Activated naive CD4-positive, alpha-beta T cell treated with anti-CD3 and anti-CD28 coated beads, Interleukin-2, amount 10 ng/mL, durations not matched to agents 7 days and 5 days (primary cell): ENCODE data around the gene ASB6.
"Not testable (repeated sequence)": the region's sequence is repeated elsewhere in the genome, so short reads cannot be mapped to it uniquely, and the experiment has no call there.

Source experiments
- CTCF ChIA-PET: fragments of 350-600 bp; sonication (Branson Sonifier 250); formaldehyde crosslinking; loops from one replicate; lab custom pipeline; 2021; ENCODE audit warnings: antibody characterized with exemption; lab: Charles Lee
- DNase-seq: peaks from one replicate; pipeline ENCODE4 v3.0.0-alpha.2; 2020
- H3K27ac Mint-ChIP-seq: one replicate; pipeline ENCODE4 v1.8.0; 2021; ENCODE audit warnings: mild to moderate bottlenecking, moderate library complexity, mixed read lengths
- H3K27me3 Mint-ChIP-seq: one replicate; pipeline ENCODE4 v1.8.0; 2021; ENCODE audit warnings: mild to moderate bottlenecking, mixed read lengths
- H3K36me3 Mint-ChIP-seq: one replicate; pipeline ENCODE4 v1.8.0; 2021; ENCODE audit warnings: mixed read lengths
- H3K4me1 Mint-ChIP-seq: one replicate; pipeline ENCODE4 v1.8.0; 2021; ENCODE audit warnings: mixed read lengths
- H3K4me3 Mint-ChIP-seq: one replicate; pipeline ENCODE4 v1.8.0; 2021; ENCODE audit warnings: mild to moderate bottlenecking, moderate library complexity, mixed read lengths
- H3K9me3 Mint-ChIP-seq: one replicate; pipeline ENCODE4 v1.8.0; 2021; ENCODE audit warnings: mixed read lengths

The ASB6 gene

DNA sequence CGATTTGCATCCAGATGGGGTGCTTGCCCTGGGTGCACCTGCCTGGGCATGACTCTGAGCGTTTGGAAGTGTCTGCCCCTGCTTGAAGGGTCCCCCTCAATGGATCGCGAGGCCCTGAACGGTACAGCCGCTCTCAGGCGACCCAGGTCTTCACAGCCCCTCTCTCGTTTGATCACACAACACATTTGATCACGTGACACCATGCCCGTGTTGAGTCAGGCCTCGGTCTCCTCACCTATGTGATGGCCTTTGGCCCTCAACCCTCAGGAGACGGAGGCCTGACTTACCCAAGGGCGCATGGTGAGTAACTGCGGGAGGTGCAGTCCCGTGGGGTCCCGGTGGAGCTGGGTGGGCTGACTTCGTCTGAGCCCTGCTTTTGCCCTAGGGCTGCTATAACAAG lies 3.0 kb upstream of the ASB6 start:
- H3K9me3 Mint-ChIP-seq = no peaks in the 10 kb centered on the region
- H3K27me3 Mint-ChIP-seq = no peaks in the 10 kb centered on the region
- DNase-seq = no peak
- CTCF ChIA-PET = interaction anchor here (0.8 kb wide), 1 partner anchor 139 kb away, joined by 4 read pairs; no protein-coding TSS in a partner anchor
- peaks cover 19% of the 10 kb centered on the region for H3K4me1 Mint-ChIP-seq
- H3K27ac Mint-ChIP-seq = no peak overlapping the region
- H3K4me3 Mint-ChIP-seq = no peak overlapping the region
- no peaks in the 10 kb centered on the region for H3K36me3 Mint-ChIP-seq

DNA sequence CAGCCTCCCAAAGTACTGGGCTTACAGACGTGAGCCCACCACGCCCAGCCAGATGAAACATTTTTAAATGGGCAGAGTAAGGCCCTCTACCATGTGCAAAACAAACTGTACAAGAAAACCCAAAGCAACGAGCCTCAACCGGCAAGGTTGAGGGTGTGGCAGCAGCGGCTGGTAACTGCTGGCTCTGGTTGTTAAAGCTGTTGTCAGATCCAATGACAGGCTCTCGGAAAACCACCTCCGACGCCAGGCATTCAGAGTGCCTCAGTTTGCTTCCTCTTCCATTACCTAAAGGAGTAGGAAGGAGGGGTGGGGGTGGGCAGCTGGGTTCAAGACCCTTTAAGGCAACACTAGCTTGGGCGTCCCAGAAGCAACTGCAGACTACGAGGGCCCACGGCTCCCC lies 2.4 kb upstream of the ASB6 start:
- Mint-ChIP-seq H3K36me3 (peaks cover 1% of the 10 kb centered on the region), H3K27ac (no peak overlapping the region), H3K4me1 (peaks cover 21% of the 10 kb centered on the region), H3K27me3 (no peaks in the 10 kb centered on the region), H3K4me3 (no peak overlapping the region), H3K9me3 (no peaks in the 10 kb centered on the region)
- CTCF ChIA-PET = interaction anchor here (0.8 to 2.1 kb wide), 4 partner anchors 12 to 139 kb away, joined by 3 to 9 read pairs (median 4); no protein-coding TSS in a partner anchor
- no peak for DNase-seq

DNA sequence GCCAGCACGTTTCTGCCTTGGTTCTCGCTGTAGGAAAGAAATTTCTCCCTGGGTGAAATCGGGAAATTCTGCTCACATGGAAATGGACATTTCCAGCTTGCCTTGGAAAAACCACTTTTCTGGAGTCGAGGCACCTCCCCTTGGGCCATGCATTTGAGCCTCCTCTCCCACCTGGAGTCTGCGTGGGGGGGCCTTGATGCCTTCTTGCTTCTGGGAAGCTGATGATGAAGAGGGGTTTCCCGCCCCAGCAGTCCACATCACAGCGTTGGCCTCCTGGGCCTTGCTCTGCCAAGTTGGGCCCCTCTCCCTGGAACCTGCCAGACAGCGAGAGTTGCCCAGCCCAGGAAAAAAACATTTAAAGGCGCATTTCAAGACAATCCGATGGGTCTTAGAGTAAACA lies 1.8 kb upstream of the ASB6 start:
- Mint-ChIP-seq H3K9me3 (no peaks in the 10 kb centered on the region), H3K27ac (no peak overlapping the region), H3K36me3 (peaks cover 2% of the 10 kb centered on the region), H3K27me3 (no peaks in the 10 kb centered on the region), H3K4me3 (no peak overlapping the region), H3K4me1 (peaks cover 21% of the 10 kb centered on the region)
- CTCF ChIA-PET = interaction anchor here (0.7 to 2.4 kb wide), 8 partner anchors 12 to 146 kb away, joined by 3 to 13 read pairs (median 7); no protein-coding TSS in a partner anchor
- no peak for DNase-seq

DNA sequence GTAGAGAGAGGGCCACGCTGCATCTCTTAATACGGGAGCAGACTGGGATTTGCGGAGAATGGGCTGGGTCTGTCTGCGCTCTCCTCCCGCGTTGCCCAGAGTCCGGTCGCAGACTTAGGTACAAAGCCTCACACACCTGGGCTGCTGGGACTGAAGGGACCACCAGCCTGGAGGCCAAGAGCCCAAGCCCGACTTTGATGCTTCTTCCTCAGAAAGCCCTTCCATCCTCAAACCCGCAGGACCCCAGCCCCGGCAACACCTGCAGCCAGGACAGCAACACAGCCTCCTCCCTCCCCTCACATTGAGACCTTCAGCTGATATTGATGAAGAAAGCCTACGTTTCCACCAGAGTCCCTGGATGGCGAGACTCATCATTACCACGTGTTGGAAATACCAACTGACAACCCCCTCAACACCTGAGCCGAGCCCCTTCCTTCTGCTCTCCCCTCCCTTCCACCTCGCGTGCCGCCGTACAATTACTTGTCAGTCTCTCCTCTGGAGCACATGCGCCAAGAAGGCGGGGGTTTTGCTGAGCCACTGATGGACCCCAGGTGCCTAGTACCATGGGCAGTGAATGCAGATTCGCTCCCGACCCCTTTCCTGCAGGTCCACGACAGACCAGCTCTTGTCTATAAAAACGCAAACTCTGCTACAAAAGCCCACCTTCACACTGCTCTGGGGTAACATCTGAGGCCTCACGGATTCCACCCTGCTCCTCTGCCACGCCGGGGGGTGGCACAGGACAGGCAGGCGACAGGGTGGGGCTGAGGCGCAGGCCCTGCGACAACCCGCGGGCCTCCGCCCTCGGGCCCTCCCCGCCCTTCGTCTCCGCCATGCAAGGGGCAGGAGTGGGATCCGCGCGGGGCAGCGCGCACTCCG lies 841 bp downstream of the ASB6 start:
- CTCF ChIA-PET = interaction anchor here (1.2 to 2.0 kb wide), 2 partner anchors 12 to 149 kb away, joined by 4 to 5 read pairs; no protein-coding TSS in a partner anchor
- Mint-ChIP-seq H3K27ac (peak overlapping the region; percentile 71), H3K27me3 (no peaks in the 10 kb centered on the region), H3K36me3 (peaks cover 12% of the 10 kb centered on the region), H3K9me3 (no peaks in the 10 kb centered on the region), H3K4me3 (peak overlapping the region; percentile 72), H3K4me1 (peaks cover 23% of the 10 kb centered on the region)
- peak; percentile 38 for DNase-seq

DNA sequence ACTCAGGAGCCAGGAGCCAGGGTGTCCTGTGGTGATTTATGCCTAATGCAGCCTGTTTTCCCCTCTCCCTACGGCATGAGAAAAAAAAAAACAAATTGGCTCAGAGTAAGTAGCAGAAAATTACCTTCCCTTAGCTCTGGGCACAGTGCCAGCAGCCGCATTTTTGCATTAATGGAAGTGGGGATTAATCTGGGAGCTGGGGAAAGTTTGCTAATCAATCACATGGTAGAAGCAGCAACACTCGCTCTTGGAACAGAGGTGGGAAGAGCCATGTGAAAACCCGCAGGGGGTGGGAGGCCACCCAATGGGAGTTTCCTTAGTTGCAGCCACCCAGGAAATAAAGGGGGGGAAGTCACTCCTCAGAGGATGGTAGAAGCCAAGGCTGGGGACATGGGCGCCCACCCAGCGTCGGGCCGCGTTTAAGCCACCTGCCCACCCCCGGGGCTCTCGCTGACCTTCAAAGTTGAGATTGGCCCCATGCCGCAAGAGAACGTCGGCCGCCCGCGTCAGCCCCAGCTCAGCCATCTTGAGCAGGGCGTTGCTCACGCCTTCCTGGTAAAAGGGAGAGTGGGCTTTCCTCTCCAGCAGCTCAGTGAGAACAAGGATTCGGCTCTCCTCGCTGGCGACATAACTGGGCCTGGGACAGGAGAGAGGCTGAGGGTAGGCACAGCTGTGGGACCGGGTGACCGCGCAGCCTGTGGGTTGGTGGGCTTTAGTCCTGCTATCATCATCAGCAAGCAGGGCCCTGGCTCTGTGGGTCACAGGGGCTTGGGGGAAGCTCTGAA lies 1.7 kb downstream of the ASB6 start:
- H3K4me1 Mint-ChIP-seq = peaks cover 23% of the 10 kb centered on the region
- H3K27me3 Mint-ChIP-seq = no peaks in the 10 kb centered on the region

DNA sequence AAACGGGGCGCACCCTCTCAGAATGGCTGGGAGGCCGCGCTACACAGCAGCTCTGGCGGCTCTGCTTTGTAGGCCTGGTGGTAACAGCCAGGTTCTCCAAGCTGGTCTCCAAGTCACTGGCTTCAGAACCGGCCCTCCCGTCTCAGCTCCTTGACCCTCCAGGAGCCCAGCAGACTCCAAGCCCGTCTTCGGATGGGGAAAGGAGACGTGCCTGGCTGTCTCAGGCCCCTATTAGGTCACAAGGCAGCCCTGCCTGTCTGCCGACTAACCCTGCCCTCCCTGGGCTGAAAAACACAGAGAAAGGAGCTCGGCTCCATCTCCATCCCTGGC lies 2.2 kb downstream of the ASB6 start:
- H3K4me3 Mint-ChIP-seq = peak overlapping the region; percentile 72
- H3K36me3 Mint-ChIP-seq = peaks cover 22% of the 10 kb centered on the region
- DNase-seq = no peak
- H3K27ac Mint-ChIP-seq = no peak overlapping the region
- H3K9me3 Mint-ChIP-seq = no peaks in the 10 kb centered on the region
- CTCF ChIA-PET = interaction anchor here (0.8 to 2.3 kb wide), 6 partner anchors 11 to 501 kb away, joined by 3 to 15 read pairs (median 4); partner anchors contain the start of gene NTMT1
- no peaks in the 10 kb centered on the region for H3K27me3 Mint-ChIP-seq
- peaks cover 23% of the 10 kb centered on the region for H3K4me1 Mint-ChIP-seq

More for the DNA sequence above, 1.7 kb downstream of the ASB6 start:
- Mint-ChIP-seq H3K27ac (peak overlapping the region; percentile 37), H3K36me3 (peaks cover 16% of the 10 kb centered on the region), H3K9me3 (no peaks in the 10 kb centered on the region), H3K4me3 (peak overlapping the region; percentile 72)
- DNase-seq = no peak
- CTCF ChIA-PET = interaction anchor here (0.8 to 2.3 kb wide), 5 partner anchors 11 to 497 kb away, joined by 3 to 15 read pairs (median 4); partner anchors contain the start of gene NTMT1

DNA sequence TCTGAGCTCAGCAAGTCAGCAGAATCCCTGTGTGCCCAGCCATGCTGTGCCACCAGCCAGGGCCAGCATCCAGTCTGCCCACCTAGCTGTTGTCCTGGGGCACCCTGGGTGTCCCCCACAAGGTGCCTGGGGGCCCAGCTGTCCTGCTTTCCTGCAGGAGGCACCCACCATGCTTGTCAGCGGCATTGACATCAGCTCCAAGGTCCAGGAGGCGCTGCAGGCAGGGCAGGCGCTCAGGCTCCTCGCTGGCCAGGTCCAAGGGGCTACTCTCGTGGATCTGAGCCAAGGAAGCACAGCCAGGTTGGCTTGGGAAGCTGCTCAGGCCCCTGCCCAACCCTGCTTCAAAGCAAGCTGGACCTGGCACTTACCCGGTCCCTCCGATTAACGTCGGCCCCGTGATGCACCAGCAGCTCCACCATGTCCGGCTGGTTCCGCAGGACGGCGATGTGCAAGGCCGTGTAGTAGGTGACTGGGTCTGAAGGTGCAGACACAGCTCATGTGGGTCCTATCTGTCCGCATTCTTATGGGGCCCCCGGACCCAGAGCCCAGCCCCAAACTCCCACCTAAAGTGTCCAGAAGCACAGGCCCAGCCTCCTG lies 2.8 kb downstream of the ASB6 start:
- DNase-seq = no peak
- H3K27ac Mint-ChIP-seq = no peak overlapping the region
- H3K4me3 Mint-ChIP-seq = no peak overlapping the region
- H3K36me3 Mint-ChIP-seq = peaks cover 23% of the 10 kb centered on the region
- no peaks in the 10 kb centered on the region for H3K9me3 Mint-ChIP-seq
- no peaks in the 10 kb centered on the region for H3K27me3 Mint-ChIP-seq
- peaks cover 23% of the 10 kb centered on the region for H3K4me1 Mint-ChIP-seq
- CTCF ChIA-PET = interaction anchor here (0.6 to 2.3 kb wide), 6 partner anchors 14 to 1861 kb away, joined by 3 to 15 read pairs (median 4); partner anchors contain the start of gene NTMT1

DNA sequence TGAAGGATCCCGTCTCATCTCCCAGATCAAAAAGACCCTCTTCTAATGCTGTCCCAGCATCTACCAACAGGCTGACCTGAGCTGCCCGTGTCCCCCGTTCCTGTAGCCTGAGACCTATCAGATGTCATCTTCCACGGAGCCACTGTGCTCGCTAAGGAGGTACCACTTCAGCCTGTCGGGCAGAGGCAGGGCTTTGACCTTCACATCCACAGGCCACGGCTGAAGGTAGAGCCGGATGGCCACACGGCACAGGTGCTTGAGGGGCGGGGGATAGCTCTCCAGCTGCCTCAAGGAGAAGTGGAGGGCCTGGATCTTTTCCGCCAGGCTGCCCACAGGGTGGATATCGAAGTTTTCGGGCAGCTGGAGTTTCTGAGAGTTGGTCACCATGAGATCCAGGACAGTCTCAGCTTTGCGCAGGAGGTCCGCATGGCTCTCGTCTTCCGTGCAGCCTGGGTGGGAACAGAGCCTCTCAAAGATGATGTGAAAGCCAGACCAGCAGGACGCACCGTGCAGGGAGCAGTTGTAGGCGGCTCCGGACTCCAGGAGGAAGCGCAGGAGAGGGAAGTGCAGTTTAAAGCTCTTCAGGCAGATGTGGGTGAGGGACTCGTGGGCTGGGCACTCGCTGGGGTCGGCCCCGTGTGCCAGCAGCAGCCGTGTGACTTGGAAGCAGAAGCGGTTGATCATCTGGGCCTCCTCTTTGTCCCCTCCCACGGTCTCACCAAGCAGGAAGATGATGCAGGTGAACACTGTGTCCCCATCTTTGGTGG lies 4.1 kb downstream of the ASB6 start:
- CTCF ChIA-PET = interaction anchor here (0.9 to 2.3 kb wide), 2 partner anchors 13 kb away, joined by 4 to 15 read pairs; partner anchors contain the start of gene NTMT1
- H3K27me3 Mint-ChIP-seq = no peaks in the 10 kb centered on the region
- H3K36me3 Mint-ChIP-seq = peaks cover 31% of the 10 kb centered on the region
- H3K4me3 Mint-ChIP-seq = no peak overlapping the region
- no peak for DNase-seq
- H3K4me1 Mint-ChIP-seq = peaks cover 23% of the 10 kb centered on the region
- H3K9me3 Mint-ChIP-seq = no peaks in the 10 kb centered on the region
- peak overlapping the region; percentile 35 for H3K27ac Mint-ChIP-seq

DNA sequence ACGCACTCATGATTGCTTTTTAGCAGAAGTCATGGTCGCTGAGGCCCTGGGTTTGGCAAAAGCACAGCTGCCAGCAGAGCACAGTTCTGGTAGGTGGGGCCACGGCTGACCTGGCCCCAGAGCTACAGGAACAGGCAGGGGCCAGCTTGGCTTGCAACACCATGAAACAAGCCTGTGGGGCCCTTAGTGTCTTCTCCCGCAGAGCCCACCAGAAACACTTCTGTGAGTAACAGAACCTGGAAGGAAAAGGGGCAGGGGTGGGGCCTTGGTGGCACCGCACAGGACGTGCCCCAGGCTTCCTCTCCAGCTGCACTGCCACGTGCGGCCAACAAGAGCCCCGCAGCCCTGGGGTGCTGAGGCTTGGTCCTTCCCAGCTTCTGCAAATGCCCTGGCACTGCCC lies 4.8 kb downstream of the ASB6 start:
- Mint-ChIP-seq H3K4me1 (peaks cover 20% of the 10 kb centered on the region), H3K9me3 (no peaks in the 10 kb centered on the region), H3K27me3 (no peaks in the 10 kb centered on the region), H3K4me3 (no peak overlapping the region), H3K27ac (no peak overlapping the region), H3K36me3 (peaks cover 36% of the 10 kb centered on the region)
- DNase-seq = no peak
- CTCF ChIA-PET = interaction anchor here (0.9 kb wide), 1 partner anchor 12 kb away, joined by 4 read pairs; no protein-coding TSS in a partner anchor

DNA sequence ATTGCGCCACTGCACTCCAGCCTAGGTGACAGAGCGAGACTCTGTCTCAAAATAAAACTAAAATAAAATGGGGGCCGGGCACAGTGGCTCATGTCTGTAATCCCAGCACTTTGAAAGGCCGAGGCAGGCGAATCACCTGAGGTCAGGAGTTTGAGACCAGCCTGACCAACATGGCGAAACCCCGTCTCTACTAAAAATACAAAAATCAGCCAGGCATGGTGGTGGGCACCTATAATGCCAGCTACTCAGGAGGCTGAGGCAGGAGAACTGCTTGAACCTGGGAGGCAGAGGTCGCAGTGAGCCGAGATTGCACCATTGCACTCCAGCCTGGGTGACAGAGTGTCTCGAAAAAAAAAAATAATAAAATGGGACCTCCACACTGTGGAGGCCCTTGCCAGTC lies 5.6 kb downstream of the ASB6 start:
- H3K4me3 Mint-ChIP-seq, H3K27ac Mint-ChIP-seq, CTCF ChIA-PET, H3K9me3 Mint-ChIP-seq, H3K27me3 Mint-ChIP-seq, DNase-seq: not testable (repeated sequence)
- Mint-ChIP-seq H3K4me1 (peaks cover 19% of the 10 kb centered on the region), H3K36me3 (peaks cover 37% of the 10 kb centered on the region)

DNA sequence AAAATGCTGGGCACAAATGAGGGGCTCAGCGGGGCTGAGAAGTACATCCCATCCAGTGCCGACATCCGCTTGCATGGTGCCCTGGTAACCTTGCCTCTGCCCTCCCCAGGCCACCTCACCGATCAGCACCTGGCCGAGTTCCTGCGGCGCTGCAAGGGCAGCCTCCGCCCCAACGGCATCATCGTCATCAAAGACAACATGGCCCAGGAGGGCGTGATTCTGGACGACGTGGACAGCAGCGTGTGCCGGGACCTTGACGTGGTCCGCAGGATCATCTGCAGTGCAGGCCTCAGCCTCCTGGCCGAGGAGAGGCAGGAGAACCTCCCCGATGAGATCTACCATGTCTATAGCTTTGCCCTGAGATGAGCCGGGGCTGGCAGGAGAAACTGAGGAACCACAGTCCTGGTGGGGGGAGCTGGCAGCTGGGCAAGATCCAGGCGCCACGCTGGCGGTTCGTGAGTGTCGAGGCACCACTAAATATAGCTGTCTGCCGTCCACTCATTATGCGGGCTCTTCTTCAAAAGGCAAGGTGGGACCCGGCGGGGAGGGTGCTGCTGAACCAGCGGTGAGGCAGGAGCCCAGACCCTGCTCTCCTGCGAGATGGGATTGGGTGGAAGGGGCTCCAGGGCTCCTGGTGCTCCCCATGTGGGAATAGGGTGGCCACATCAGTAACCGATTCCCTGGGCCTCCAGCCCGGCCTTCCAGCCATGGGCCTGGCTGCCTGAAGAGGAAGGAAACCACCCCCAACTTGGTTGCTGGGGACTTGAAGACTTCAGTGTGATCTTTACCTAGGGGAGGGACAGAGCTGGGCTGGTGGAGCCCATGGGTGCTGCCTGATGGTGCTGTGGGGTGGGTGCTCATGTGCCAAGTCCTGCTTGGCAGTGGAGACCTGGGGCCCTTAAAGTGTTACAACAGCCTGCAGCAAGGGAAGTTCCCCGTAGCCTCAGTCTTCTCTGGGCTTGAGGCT lies 6.6 kb downstream of the ASB6 start:
- no peak overlapping the region for H3K27ac Mint-ChIP-seq
- H3K36me3 Mint-ChIP-seq = peaks cover 37% of the 10 kb centered on the region
- peaks cover 17% of the 10 kb centered on the region for H3K4me1 Mint-ChIP-seq
- H3K4me3 Mint-ChIP-seq = no peak overlapping the region
- no peak for DNase-seq
- no peaks in the 10 kb centered on the region for H3K9me3 Mint-ChIP-seq
- H3K27me3 Mint-ChIP-seq = no peaks in the 10 kb centered on the region
- CTCF ChIA-PET = no interaction called here

DNA sequence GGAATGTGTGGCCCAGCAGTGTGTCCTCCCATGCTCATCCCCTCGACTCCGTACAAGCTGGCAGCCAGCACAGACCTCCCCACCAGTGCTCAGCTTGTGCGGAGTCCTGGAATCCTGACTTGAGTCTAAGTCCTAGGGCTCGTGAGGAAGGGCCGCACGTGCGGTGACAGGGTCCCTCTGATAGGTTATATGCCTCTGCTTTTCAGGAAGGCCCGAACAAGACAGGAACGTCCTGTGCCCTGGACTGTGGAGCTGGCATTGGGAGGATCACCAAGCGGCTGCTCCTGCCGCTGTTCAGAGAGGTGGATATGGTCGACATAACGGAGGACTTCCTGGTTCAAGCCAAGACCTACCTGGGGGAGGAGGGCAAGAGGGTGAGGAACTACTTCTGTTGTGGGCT lies 8.1 kb downstream of the ASB6 start:
- Mint-ChIP-seq H3K36me3 (peaks cover 35% of the 10 kb centered on the region), H3K4me3 (no peak overlapping the region)

More for the DNA sequence above, 8.1 kb downstream of the ASB6 start:
- Mint-ChIP-seq H3K27ac (no peak overlapping the region), H3K4me1 (peaks cover 21% of the 10 kb centered on the region), H3K27me3 (no peaks in the 10 kb centered on the region), H3K9me3 (no peaks in the 10 kb centered on the region)
- no peak for DNase-seq
- CTCF ChIA-PET = interaction anchor here (1.4 kb wide), 1 partner anchor 9 kb away, joined by 4 read pairs; no protein-coding TSS in a partner anchor
